ENCODE data around the gene CACNA2D3. TPM values are rescaled to one million over a fixed set of nuclear protein-coding genes. Genes with fewer than 3 reads are reported as not detected.

The CACNA2D3 gene
- total RNA-seq, 4 donors from 2014 or later, result 0.55 to 3.4 (median 1.6) TPM

- Histone ChIP-seq H3K27me3 (peaks cover 30% of the 10 kb centered on the region), H3K36me3 (no peaks in the 10 kb centered on the region), H3K4me3 (no peak overlapping the region), H3K27ac (no peak overlapping the region), H3K4me1 (no peaks in the 10 kb centered on the region), H3K9me3 (no peaks in the 10 kb centered on the region)
- intact Hi-C loops (cut with DNase I; ENCODE audit: low total_unique reads), result no loop called here
- 83% methylated on average over 1 of the region's 1 CpG; no CpG with 5 or more reads in 1 of the 2 donors for WGBS, 2 donors (ENCODE audit: low coverage in 1 of 2)
- in situ Hi-C loops (cut with MboI; ENCODE audit: low pct_ligation_motif_present in 1 of 4, low pct_unique_long_range_greater_than_20kb in 1 of 4, low sequenced_read_pairs in 3 of 4), result no loop called here
- DNase-seq, result no peak
- TF ChIP-seq POLR2A (IDR thresholded peaks at IDR 0.05) (no peak), POLR2AphosphoS5 (IDR thresholded peaks at IDR 0.05) (no peak), EP300 (IDR thresholded peaks at IDR 0.05; ENCODE audit: low read depth) (no peak), CTCF (IDR thresholded peaks at IDR 0.05) (no peak)
These were observed 221.1 kb downstream of the CACNA2D3 start for GRCh38 chr3:54343495-54343894.

- Histone ChIP-seq H3K36me3 (no peaks in the 10 kb centered on the region), H3K27me3 (peaks cover 30% of the 10 kb centered on the region), H3K27ac (no peak overlapping the region), H3K4me3 (no peak overlapping the region), H3K4me1 (no peaks in the 10 kb centered on the region), H3K9me3 (no peaks in the 10 kb centered on the region)
- 66 to 69% methylated on average over 7 to 8 of the region's 8 CpGs for WGBS, 2 donors (ENCODE audit: low coverage in 1 of 2)
- TF ChIP-seq POLR2A (IDR thresholded peaks at IDR 0.05) (no peak), POLR2AphosphoS5 (IDR thresholded peaks at IDR 0.05) (no peak), EP300 (IDR thresholded peaks at IDR 0.05; ENCODE audit: low read depth) (no peak), CTCF (IDR thresholded peaks at IDR 0.05) (no peak)
- intact Hi-C loops (cut with DNase I; ENCODE audit: low total_unique reads) (no loop called here), in situ Hi-C loops (cut with MboI; ENCODE audit: low pct_ligation_motif_present in 1 of 4, low pct_unique_long_range_greater_than_20kb in 1 of 4, low sequenced_read_pairs in 3 of 4) (no loop called here)
- DNase-seq, result no peak
These were observed 222.4 kb downstream of the CACNA2D3 start for GRCh38 chr3:54344601-54345231.

- no peaks in the 10 kb centered on the region for H3K9me3 ChIP-seq
- intact Hi-C loops (cut with DNase I; ENCODE audit: low total_unique reads) (no loop called here), in situ Hi-C loops (cut with MboI; ENCODE audit: low pct_ligation_motif_present in 1 of 4, low pct_unique_long_range_greater_than_20kb in 1 of 4, low sequenced_read_pairs in 3 of 4) (no loop called here)
- H3K4me1 ChIP-seq, result no peaks in the 10 kb centered on the region
- WGBS, 2 donors (ENCODE audit: low coverage in 1 of 2), result 79 to 86% methylated on average over 5 of the region's 5 CpGs
- H3K27ac ChIP-seq, result no peak overlapping the region
- H3K27me3 ChIP-seq, result peaks cover 26% of the 10 kb centered on the region
- DNase-seq, result no peak
- no peak for TF ChIP-seq POLR2AphosphoS5 (IDR thresholded peaks at IDR 0.05)
- no peak for TF ChIP-seq CTCF (IDR thresholded peaks at IDR 0.05)
- no peak for TF ChIP-seq EP300 (IDR thresholded peaks at IDR 0.05; ENCODE audit: low read depth)
- TF ChIP-seq POLR2A (IDR thresholded peaks at IDR 0.05), result no peak
- H3K36me3 ChIP-seq, result no peaks in the 10 kb centered on the region
- no peak overlapping the region for H3K4me3 ChIP-seq
These were observed 223.6 kb downstream of the CACNA2D3 start for GRCh38 chr3:54345847-54346375.

- Histone ChIP-seq H3K36me3 (no peaks in the 10 kb centered on the region), H3K27ac (no peak overlapping the region), H3K9me3 (no peaks in the 10 kb centered on the region), H3K4me3 (no peak overlapping the region), H3K27me3 (peaks cover 20% of the 10 kb centered on the region), H3K4me1 (no peaks in the 10 kb centered on the region)
- DNase-seq, result no peak
- 83 to 95% methylated on average over 2 to 3 of the region's 3 CpGs for WGBS, 2 donors (ENCODE audit: low coverage in 1 of 2)
- TF ChIP-seq POLR2A (IDR thresholded peaks at IDR 0.05) (no peak), EP300 (IDR thresholded peaks at IDR 0.05; ENCODE audit: low read depth) (no peak), POLR2AphosphoS5 (IDR thresholded peaks at IDR 0.05) (no peak), CTCF (IDR thresholded peaks at IDR 0.05) (no peak)
- intact Hi-C loops (cut with DNase I; ENCODE audit: low total_unique reads) (no loop called here), in situ Hi-C loops (cut with MboI; ENCODE audit: low pct_ligation_motif_present in 1 of 4, low pct_unique_long_range_greater_than_20kb in 1 of 4, low sequenced_read_pairs in 3 of 4) (no loop called here)
These were observed 224.7 kb downstream of the CACNA2D3 start for GRCh38 chr3:54347060-54347459.

All from transverse colon (tissue), 4 donors.